ENCODE results near the gene PLK3. TPM values are rescaled to one million over a fixed set of nuclear protein-coding genes. Genes with fewer than 3 reads are reported as not detected.
A peak's percentile ranks its signal among the peaks of the same experiment; 100 is the strongest.

The PLK3 gene
- total RNA-seq, 4 donors from 2014 or later, result 12.4 to 87.2 (median 16.3) TPM

DNA sequence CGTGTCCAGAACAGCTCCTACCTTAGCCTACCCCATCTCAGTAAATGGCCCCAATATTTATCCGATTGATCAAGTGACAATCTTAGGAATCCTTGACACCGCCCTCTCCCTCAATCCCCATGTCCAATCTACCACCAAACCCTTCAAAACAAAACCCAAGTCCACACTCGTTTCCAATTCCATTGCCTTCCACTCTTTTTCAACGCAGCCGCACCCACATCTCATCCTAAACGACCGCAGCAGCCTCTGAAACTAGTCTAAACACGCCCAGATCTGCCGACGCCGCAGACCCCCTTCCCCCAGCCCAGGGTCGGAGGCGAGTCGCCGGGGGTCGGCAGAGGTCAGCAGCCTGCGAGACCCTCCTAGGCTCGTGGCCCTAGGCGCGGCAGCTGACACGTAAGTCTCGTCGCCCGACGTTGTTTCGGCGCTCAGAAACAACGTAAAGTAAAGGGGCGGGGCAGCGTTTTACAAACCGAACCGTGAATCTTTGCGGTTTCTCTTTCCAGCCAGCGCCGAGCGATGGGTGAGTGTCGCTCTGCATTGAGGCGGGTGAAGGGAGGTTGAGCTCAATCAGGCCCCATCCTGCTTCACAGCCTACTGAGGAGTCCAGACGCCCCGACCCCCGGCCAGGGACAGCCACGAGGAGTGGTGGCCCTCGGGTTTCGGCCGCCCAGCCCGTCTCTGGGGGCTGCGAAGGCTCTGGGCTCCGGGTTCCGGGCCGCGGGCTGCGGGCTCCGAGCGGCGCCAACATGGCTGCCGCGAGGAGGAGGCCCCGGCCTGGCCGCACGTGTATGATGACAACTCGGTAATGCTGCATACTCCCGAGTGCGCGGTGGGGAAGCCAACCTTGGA is 24.9 kb upstream of the PLK3 start, which contains the start of gene RPS8:
Gene RPS8, plus strand, starts transcription at position 463 of the 852 bp plus-strand sequence. Its CDS starts 57 bp downstream, at position 520.
- TF ChIP-seq POLR2AphosphoS5 (IDR thresholded peaks at IDR 0.05) (peak; percentile 99), CTCF (IDR thresholded peaks at IDR 0.05) (no peak), POLR2A (IDR thresholded peaks at IDR 0.05) (peak; percentile 97), EP300 (IDR thresholded peaks at IDR 0.05; ENCODE audit: low read depth) (no peak)
- intact Hi-C loops (cut with DNase I; ENCODE audit: low total_unique reads) (loop anchor here (5.0 kb wide), 1 partner anchor 527 kb away; no protein-coding TSS in a partner anchor), in situ Hi-C loops (cut with MboI; ENCODE audit: low pct_ligation_motif_present in 1 of 4, low pct_unique_long_range_greater_than_20kb in 1 of 4, low sequenced_read_pairs in 3 of 4) (loop anchor here in 2 of 4 donors (25.0 kb wide), 2 partner anchors 237 to 537 kb away; partner anchors contain the start of genes HECTD3 (in 1 of the 2) and UROD (in 1 of the 2))
- peak within 1 kb of the TSS; percentile 72 to 81 (median 78) for H3K4me3 ChIP-seq
- WGBS, 2 donors (ENCODE audit: low coverage in 1 of 2), result 0 to 1% methylated on average over 4 to 46 of the region's 65 CpGs
- peak; percentile 95 for DNase-seq
- H3K4me1 ChIP-seq, result peaks cover 9 to 29% (median 21%) of the 10 kb centered on the region in 4 donors
- peak within 1 kb of the TSS; percentile 92 to 97 (median 95) for H3K27ac ChIP-seq
- H3K27me3 ChIP-seq, result no peaks in the 10 kb centered on the region
- H3K36me3 ChIP-seq, result peaks cover 0 to 20% (median 4%) of the 10 kb centered on the region in 4 donors
- H3K9me3 ChIP-seq, result no peaks in the 10 kb centered on the region

DNA sequence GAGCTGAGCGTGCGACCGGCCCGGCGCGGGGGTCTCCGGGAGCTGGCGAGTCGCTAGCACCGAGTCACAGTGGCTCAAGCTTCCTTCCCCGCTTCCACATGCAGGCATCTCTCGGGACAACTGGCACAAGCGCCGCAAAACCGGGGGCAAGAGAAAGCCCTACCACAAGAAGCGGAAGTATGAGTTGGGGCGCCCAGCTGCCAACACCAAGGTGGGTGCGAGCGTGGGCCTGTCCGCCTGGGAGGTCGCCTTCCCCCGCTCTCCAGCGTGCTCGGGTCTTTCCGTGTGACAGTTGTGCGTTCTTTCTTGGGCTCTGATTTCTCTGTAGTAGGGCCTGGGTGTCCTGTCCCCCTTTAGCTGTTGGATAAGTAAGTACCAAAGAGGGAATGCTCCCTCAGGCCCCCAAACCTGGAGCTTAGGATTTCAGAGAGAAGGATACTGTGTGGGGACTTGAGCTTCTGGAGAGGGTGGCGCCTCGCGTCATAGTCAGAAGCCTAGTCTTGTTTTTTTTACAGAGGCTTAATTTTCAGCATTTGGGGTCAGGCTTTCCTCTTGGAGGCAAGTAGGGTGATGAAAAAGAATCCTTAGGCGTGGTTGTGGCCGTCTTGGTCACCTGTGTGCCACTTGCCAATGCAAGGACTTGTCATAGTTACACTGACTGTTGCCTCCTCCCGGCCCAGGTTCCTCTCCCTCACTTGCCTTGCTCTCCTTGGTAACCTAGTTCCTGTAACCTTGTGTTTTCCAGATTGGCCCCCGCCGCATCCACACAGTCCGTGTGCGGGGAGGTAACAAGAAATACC is 24.0 kb upstream of the PLK3 start:
- H3K4me1 ChIP-seq, result peaks cover 9 to 29% (median 21%) of the 10 kb centered on the region in 4 donors
- intact Hi-C loops (cut with DNase I; ENCODE audit: low total_unique reads), result loop anchor here (5.0 kb wide), 1 partner anchor 526 kb away; no protein-coding TSS in a partner anchor
- peak overlapping the region; percentile 72 to 81 (median 78) for H3K4me3 ChIP-seq
- TF ChIP-seq EP300 (IDR thresholded peaks at IDR 0.05; ENCODE audit: low read depth) (no peak), POLR2AphosphoS5 (IDR thresholded peaks at IDR 0.05) (no peak), POLR2A (IDR thresholded peaks at IDR 0.05) (no peak), CTCF (IDR thresholded peaks at IDR 0.05) (no peak)
- H3K9me3 ChIP-seq, result no peaks in the 10 kb centered on the region
- peaks cover 0 to 20% (median 4%) of the 10 kb centered on the region in 4 donors for H3K36me3 ChIP-seq
- in situ Hi-C loops (cut with MboI; ENCODE audit: low pct_ligation_motif_present in 1 of 4, low pct_unique_long_range_greater_than_20kb in 1 of 4, low sequenced_read_pairs in 3 of 4), result loop anchor here in 2 of 4 donors (25.0 kb wide), 2 partner anchors 236 to 536 kb away; partner anchors contain the start of genes HECTD3 (in 1 of the 2) and UROD (in 1 of the 2)
- H3K27ac ChIP-seq, result peak overlapping the region; percentile 92 to 97 (median 95)
- DNase-seq, result peak; percentile 42
- H3K27me3 ChIP-seq, result no peaks in the 10 kb centered on the region
- WGBS, 2 donors (ENCODE audit: low coverage in 1 of 2), result 5% methylated on average over 36 of the region's 36 CpGs; no CpG with 5 or more reads in 1 of the 2 donors

- Histone ChIP-seq H3K27me3 (no peaks in the 10 kb centered on the region), H3K36me3 (peaks cover 0 to 20% (median 4%) of the 10 kb centered on the region in 4 donors), H3K27ac (peak overlapping the region; percentile 92 to 97 (median 95)), H3K9me3 (no peaks in the 10 kb centered on the region), H3K4me3 (peak overlapping the region; percentile 72 to 81 (median 78)), H3K4me1 (peaks cover 9 to 29% (median 21%) of the 10 kb centered on the region in 4 donors)
- TF ChIP-seq CTCF (IDR thresholded peaks at IDR 0.05), result no peak
- TF ChIP-seq EP300 (IDR thresholded peaks at IDR 0.05; ENCODE audit: low read depth), result no peak
- no peak for TF ChIP-seq POLR2AphosphoS5 (IDR thresholded peaks at IDR 0.05)
- TF ChIP-seq POLR2A (IDR thresholded peaks at IDR 0.05), result no peak
- in situ Hi-C loops (cut with MboI; ENCODE audit: low pct_ligation_motif_present in 1 of 4, low pct_unique_long_range_greater_than_20kb in 1 of 4, low sequenced_read_pairs in 3 of 4) (loop anchor here in 2 of 4 donors (25.0 kb wide), 2 partner anchors 236 to 536 kb away; partner anchors contain the start of genes HECTD3 (in 1 of the 2) and UROD (in 1 of the 2)), intact Hi-C loops (cut with DNase I; ENCODE audit: low total_unique reads) (loop anchor here (5.0 kb wide), 1 partner anchor 526 kb away; no protein-coding TSS in a partner anchor)
- no peak for DNase-seq
- WGBS, 2 donors (ENCODE audit: low coverage in 1 of 2), result 19 to 25% methylated on average over 4 to 12 of the region's 12 CpGs
Observed at GRCh38 chr1:44776730-44777068, 23.5 kb upstream of the PLK3 start.

Data from transverse colon (tissue), 4 donors.